H9 (cell line): ENCODE measurements around the gene POU5F1. TPM values are rescaled to one million over a fixed set of nuclear protein-coding genes. Genes with fewer than 3 reads are reported as not detected.
"Not testable (repeated sequence)": the region's sequence is repeated elsewhere in the genome, so short reads cannot be mapped to it uniquely, and the experiment has no call there.

Experiments used
- DNase-seq: peaks from one replicate; pipeline ENCODE4 v3.0.0-alpha.2; 2017
- H2AFZ ChIP-seq: one replicate; pipeline ENCODE4 v1.6.1; 2013; ENCODE audit warnings: mild to moderate bottlenecking, low read length, control low read depth, moderate library complexity
- H2AK5ac ChIP-seq: 2 replicates; pipeline ENCODE4 v1.6.1; 2013; ENCODE audit warnings: low read length, control low read depth, mixed read lengths; ENCODE audit not compliant: insufficient read length
- H2BK120ac ChIP-seq: one replicate; pipeline ENCODE4 v1.6.1; 2013; ENCODE audit warnings: low read depth, mild to moderate bottlenecking, low read length, control low read depth, inconsistent platforms; ENCODE audit not compliant: poor library complexity, severe bottlenecking
- H2BK12ac ChIP-seq: 2 replicates; pipeline ENCODE4 v1.6.1; 2013; ENCODE audit warnings: low read length, control low read depth, mixed read lengths, low read depth; ENCODE audit not compliant: insufficient read length
- H2BK15ac ChIP-seq: 2 replicates; pipeline ENCODE4 v1.6.1; 2013; ENCODE audit warnings: low read depth, low read length, control low read depth
- H2BK20ac ChIP-seq: one replicate; pipeline ENCODE4 v1.6.1; 2013; ENCODE audit warnings: low read depth, mild to moderate bottlenecking, low read length, control low read depth, inconsistent platforms; ENCODE audit not compliant: poor library complexity, severe bottlenecking
- H2BK5ac ChIP-seq: 2 replicates; pipeline ENCODE4 v1.6.1; 2013; ENCODE audit warnings: low read length, control low read depth, mixed read lengths; ENCODE audit not compliant: insufficient read length
- H3K14ac ChIP-seq: 2 replicates; pipeline ENCODE4 v1.6.1; 2013; ENCODE audit warnings: low read length, control low read depth; ENCODE audit not compliant: insufficient read depth
- H3K18ac ChIP-seq: 2 replicates; pipeline ENCODE4 v1.6.1; 2013; ENCODE audit warnings: low read depth, mild to moderate bottlenecking, mixed read lengths, low read length, control low read depth; ENCODE audit not compliant: insufficient read length
- H3K23ac ChIP-seq: 2 replicates; pipeline ENCODE4 v1.6.1; 2013; ENCODE audit warnings: low read length, control low read depth, mixed read lengths, low read depth; ENCODE audit not compliant: insufficient read length
- H3K23me2 ChIP-seq: 2 replicates; pipeline ENCODE4 v1.6.1; 2013; ENCODE audit warnings: low read depth, mild to moderate bottlenecking, mixed read lengths, low read length, control low read depth; ENCODE audit not compliant: insufficient read length, poor library complexity, severe bottlenecking
- H3K27ac ChIP-seq: 2 replicates; pipeline ENCODE4 v1.5.1; 2013; ENCODE audit warnings: low read length, control low read depth, mixed read lengths, low read depth; ENCODE audit not compliant: insufficient read length
- H3K27me3 ChIP-seq: 2 replicates; pipeline ENCODE4 v1.6.1; 2013; ENCODE audit warnings: low read length, control low read depth, inconsistent platforms; ENCODE audit not compliant: insufficient read depth
- H3K4ac ChIP-seq: 2 replicates; pipeline ENCODE4 v1.6.1; 2013; ENCODE audit warnings: low read depth, mild to moderate bottlenecking, control low read depth, inconsistent platforms, low read length, moderate library complexity
- H3K4me1 ChIP-seq: 2 replicates; pipeline ENCODE4 v1.6.1; 2013; ENCODE audit warnings: low read length, control low read depth, inconsistent platforms; ENCODE audit not compliant: insufficient read depth
- H3K4me2 ChIP-seq: 2 replicates; pipeline ENCODE4 v1.6.1; 2013; ENCODE audit warnings: low read length, control low read depth, mixed read lengths; ENCODE audit not compliant: insufficient read length, insufficient read depth
- H3K56ac ChIP-seq: 2 replicates; pipeline ENCODE4 v1.6.1; 2013; ENCODE audit warnings: low read depth, mild to moderate bottlenecking, mixed read lengths, low read length, control low read depth; ENCODE audit not compliant: insufficient read length
- H3K79me1 ChIP-seq: 2 replicates; pipeline ENCODE4 v1.6.1; 2013; ENCODE audit warnings: low read depth, mild to moderate bottlenecking, moderate library complexity, low read length, control low read depth, inconsistent platforms; ENCODE audit not compliant: insufficient read depth, poor library complexity, severe bottlenecking
- H3K79me2 ChIP-seq: 2 replicates; pipeline ENCODE4 v1.6.1; 2013; ENCODE audit warnings: low read length, control low read depth, inconsistent platforms; ENCODE audit not compliant: insufficient read depth
- H3K9ac ChIP-seq: 2 replicates; pipeline ENCODE4 v1.6.1; 2013; ENCODE audit warnings: low read length, control low read depth, mixed read lengths; ENCODE audit not compliant: insufficient read length; ENCODE audit errors: extremely low read depth
- H3K9me3 ChIP-seq: one replicate; pipeline ENCODE4 v1.6.1; 2013; ENCODE audit warnings: low read depth, low read length, inconsistent platforms; ENCODE audit not compliant: control insufficient read depth
- H3T11ph ChIP-seq: one replicate; pipeline ENCODE4 v1.6.1; 2013; ENCODE audit warnings: mild to moderate bottlenecking, low read length, control low read depth, inconsistent platforms
- H4K20me1 ChIP-seq: one replicate; pipeline ENCODE4 v1.6.1; 2013; ENCODE audit not compliant: control insufficient read depth, insufficient read length, insufficient read depth
- H4K5ac ChIP-seq: 2 replicates; pipeline ENCODE4 v1.6.1; 2013; ENCODE audit warnings: low read depth, mild to moderate bottlenecking, mixed read lengths, low read length, control low read depth; ENCODE audit not compliant: insufficient read length
- H4K8ac ChIP-seq: replicated peaks from 2 replicates; pipeline ENCODE4 v1.6.1; 2013; ENCODE audit warnings: low read length, control low read depth, mixed read lengths, low read depth; ENCODE audit not compliant: insufficient read length
- H4K91ac ChIP-seq: 2 replicates; pipeline ENCODE4 v1.6.1; 2013; ENCODE audit warnings: low read depth, mild to moderate bottlenecking, moderate library complexity, mixed read lengths, low read length, control low read depth; ENCODE audit not compliant: insufficient read length
- H3K27ac Mint-ChIP-seq, 3 experiments: 2 replicates in 2 of 3; 3 replicates in 1 of 3; pipeline ENCODE4 v1.8.0; 2020 to 2021; ENCODE audit warnings: mixed read lengths in 3 of 3, mild to moderate bottlenecking in 1 of 3, moderate library complexity in 1 of 3
- H3K27me3 Mint-ChIP-seq: 2 replicates; pipeline ENCODE4 v1.8.0; 2021; ENCODE audit warnings: low read depth, mild to moderate bottlenecking, moderate library complexity, mixed read lengths
- H3K36me3 Mint-ChIP-seq, 3 experiments: 2 replicates in 2 of 3; 3 replicates in 1 of 3; pipeline ENCODE4 v1.8.0; 2020 to 2021; ENCODE audit warnings: low read depth in 3 of 3, mixed read lengths in 3 of 3; ENCODE audit not compliant: insufficient read depth in 1 of 3
- H3K4me1 Mint-ChIP-seq, 2 experiments: 2 replicates each; pipeline ENCODE4 v1.8.0; 2020; ENCODE audit warnings: mixed read lengths in 2 of 2
- H3K4me3 Mint-ChIP-seq, 2 experiments: 2 replicates in 1 of 2; 3 replicates in 1 of 2; pipeline ENCODE4 v1.8.0; 2020 to 2021; ENCODE audit warnings: mild to moderate bottlenecking in 2 of 2, mixed read lengths in 2 of 2, moderate library complexity in 1 of 2
- H3K9me3 Mint-ChIP-seq, 2 experiments: 2 replicates in 1 of 2; 3 replicates in 1 of 2; pipeline ENCODE4 v1.8.0; 2020; ENCODE audit warnings: mild to moderate bottlenecking in 2 of 2, mixed read lengths in 2 of 2, moderate library complexity in 1 of 2
- CTCF ChIP-seq: fragments of 200-600 bp; sonication (generic); conservative IDR thresholded peaks from 3 replicates; pipeline ENCODE4 v1.8.0; 2021; ENCODE audit warnings: antibody characterized with exemption, mild to moderate bottlenecking
- WGBS: extraction: QIAGEN DNeasy Blood & Tissue Kit; methylation state at CpG from one replicate; pipeline ENCODE4 v1.1.7; 2013; ENCODE audit warnings: missing lambda C conversion rate, low lambda C conversion rate, mixed read lengths; ENCODE audit not compliant: insufficient read length; ENCODE audit errors: extremely low coverage; 5-methylcytosine and 5-hydroxymethylcytosine counted together
- total RNA-seq: library from RNA; stranded (reverse); gene quantifications from 2 replicates; pipeline ENCODE4 v1.2.1, GENCODE V29; 2021

POU5F1 gene
- total RNA-seq, 1 experiment from 2014 or later = 2,134 TPM

GRCh38 chr6:31202259-31203166, 32.0 kb upstream of the POU5F1 start:
- Histone ChIP-seq H3K79me2 (no peaks in the 10 kb centered on the region), H2BK12ac (no peak overlapping the region), H3K4me2 (no peak overlapping the region), H3K18ac (no peak overlapping the region), H4K8ac (no peak overlapping the region), H2BK5ac (no peak overlapping the region), H2BK20ac (no peak overlapping the region), H2AK5ac (no peak overlapping the region), H3K4me1 (peaks cover 13% of the 10 kb centered on the region; the same call in 1 of the 2 replicates), H3K56ac (no peak overlapping the region), H3K4ac (no peak overlapping the region), H4K20me1 (no peaks in the 10 kb centered on the region), H3K23me2 (peaks cover 5% of the 10 kb centered on the region), H2AFZ (no peak overlapping the region), H3K14ac (0 out of 2 replicates have a peak overlapping the region, but pooled peaks have one; percentile 31), H3K79me1 (no peaks in the 10 kb centered on the region), H3K27ac (no peak overlapping the region), H3T11ph (no peak overlapping the region), H3K9me3 (no peaks in the 10 kb centered on the region), H4K5ac (no peak overlapping the region), H3K9ac (no peak overlapping the region), H4K91ac (no peak overlapping the region), H2BK15ac (no peak overlapping the region), H3K27me3 (no peaks in the 10 kb centered on the region), H3K23ac (no peak overlapping the region), H2BK120ac (no peak overlapping the region)
- peaks cover 20 to 23% of the 10 kb centered on the region in 2 experiments for H3K4me1 Mint-ChIP-seq
- H3K9me3 Mint-ChIP-seq = peaks cover 5 to 7% of the 10 kb centered on the region in 2 experiments
- no peak for TF ChIP-seq CTCF
- peaks cover 3% of the 10 kb centered on the region; the same call in 1 of the 2 replicates for H3K27me3 Mint-ChIP-seq
- H3K4me3 Mint-ChIP-seq = peak overlapping the region in 1 of 2 experiments; percentile 57; a peak in 2 of 5 replicates
- WGBS = no CpG with 5 or more reads among the region's 11 CpGs
- no peak for DNase-seq
- H3K27ac Mint-ChIP-seq = no peak overlapping the region
- H3K36me3 Mint-ChIP-seq = peaks cover 4 to 9% (median 5%) of the 10 kb centered on the region in 3 experiments; a peak in 5 of 7 replicates

GRCh38 chr6:31199105-31199452, 28.6 kb upstream of the POU5F1 start:
- peaks cover 11 to 13% of the 10 kb centered on the region in 2 experiments for H3K9me3 Mint-ChIP-seq

More at GRCh38 chr6:31199105-31199452, 28.6 kb upstream of the POU5F1 start:
- not testable (repeated sequence) for H3K23ac ChIP-seq, H3K27ac ChIP-seq, H3K4me3 Mint-ChIP-seq, H3K9me3 ChIP-seq, H3K56ac ChIP-seq, H3K27ac Mint-ChIP-seq, H2BK120ac ChIP-seq, H3K9ac ChIP-seq, H2BK12ac ChIP-seq, DNase-seq, H4K8ac ChIP-seq, H2BK15ac ChIP-seq, H3K27me3 Mint-ChIP-seq, H2AK5ac ChIP-seq, H3K4me2 ChIP-seq, H4K91ac ChIP-seq, H4K5ac ChIP-seq, H2BK5ac ChIP-seq, H2BK20ac ChIP-seq, H4K20me1 ChIP-seq, H3K4ac ChIP-seq, H3K23me2 ChIP-seq, H3K18ac ChIP-seq, H3T11ph ChIP-seq, H3K79me2 ChIP-seq, H3K79me1 ChIP-seq, H3K27me3 ChIP-seq, H2AFZ ChIP-seq, H3K14ac ChIP-seq
- no CpG with 5 or more reads among the region's 4 CpGs for WGBS
- Mint-ChIP-seq H3K36me3 (peaks cover 9 to 25% (median 13%) of the 10 kb centered on the region in 3 experiments), H3K4me1 (peaks cover 26% of the 10 kb centered on the region in 2 experiments)
- peaks cover 13% of the 10 kb centered on the region; the same call in 1 of the 2 replicates for H3K4me1 ChIP-seq
